HG03520 (cell line): ENCODE measurements around the gene MAPK13.
A peak's percentile ranks its signal among the peaks of the same experiment; 100 is the strongest.
"Not testable (repeated sequence)": the region's sequence is repeated elsewhere in the genome, so short reads cannot be mapped to it uniquely, and the experiment has no call there.

Source experiments
- ATAC-seq: cut with Tn5 transposase; IDR thresholded peaks from one replicate; pipeline ENCODE4 v1.9.1; 2021; ENCODE audit warnings: mild to moderate bottlenecking, moderate library complexity; ENCODE audit not compliant: unreplicated experiment

Gene MAPK13

GRCh38 chr6:36126553-36127458 is 3.5 kb upstream of the MAPK13 start:
- ATAC-seq = no peak

GRCh38 chr6:36127462-36128016 is 2.8 kb upstream of the MAPK13 start:
- ATAC-seq = no peak

GRCh38 chr6:36128073-36128472 is 2.2 kb upstream of the MAPK13 start:
- ATAC-seq = no peak

GRCh38 chr6:36128793-36129192 is 1.5 kb upstream of the MAPK13 start:
- no peak for ATAC-seq

- ATAC-seq = not testable (repeated sequence)
Measured at GRCh38 chr6:36129334-36129733, 979 bp upstream of the MAPK13 start.

GRCh38 chr6:36130667-36131510 is 576 bp downstream of the MAPK13 start:
- ATAC-seq = peak; percentile 11

- peak; percentile 82 for ATAC-seq
Measured at GRCh38 chr6:36131511-36132245, 1.4 kb downstream of the MAPK13 start.

GRCh38 chr6:36132246-36132895 is 2.1 kb downstream of the MAPK13 start:
- ATAC-seq = no peak

- no peak for ATAC-seq
Measured at GRCh38 chr6:36133148-36133547, 2.8 kb downstream of the MAPK13 start.

GRCh38 chr6:36133912-36134311 is 3.6 kb downstream of the MAPK13 start:
- ATAC-seq = no peak

- no peak for ATAC-seq
Measured at GRCh38 chr6:36135053-36135731, 4.9 kb downstream of the MAPK13 start.

GRCh38 chr6:36136034-36136433 is 5.7 kb downstream of the MAPK13 start:
- ATAC-seq = no peak

- no peak for ATAC-seq
Measured at GRCh38 chr6:36136551-36136950, 6.2 kb downstream of the MAPK13 start.

- ATAC-seq = no peak
Measured at GRCh38 chr6:36138667-36139066, 8.4 kb downstream of the MAPK13 start.

- ATAC-seq = no peak
Measured at GRCh38 chr6:36139431-36139830, 9.1 kb downstream of the MAPK13 start.

- no peak for ATAC-seq
Measured at GRCh38 chr6:36139991-36140710, 9.8 kb downstream of the MAPK13 start.

- no peak for ATAC-seq
Measured at GRCh38 chr6:36141091-36141490, 10.8 kb downstream of the MAPK13 start.

- no peak for ATAC-seq
Measured at GRCh38 chr6:36141961-36142360, 11.6 kb downstream of the MAPK13 start.
